ENCODE results near the gene CLDN17.

DNA sequence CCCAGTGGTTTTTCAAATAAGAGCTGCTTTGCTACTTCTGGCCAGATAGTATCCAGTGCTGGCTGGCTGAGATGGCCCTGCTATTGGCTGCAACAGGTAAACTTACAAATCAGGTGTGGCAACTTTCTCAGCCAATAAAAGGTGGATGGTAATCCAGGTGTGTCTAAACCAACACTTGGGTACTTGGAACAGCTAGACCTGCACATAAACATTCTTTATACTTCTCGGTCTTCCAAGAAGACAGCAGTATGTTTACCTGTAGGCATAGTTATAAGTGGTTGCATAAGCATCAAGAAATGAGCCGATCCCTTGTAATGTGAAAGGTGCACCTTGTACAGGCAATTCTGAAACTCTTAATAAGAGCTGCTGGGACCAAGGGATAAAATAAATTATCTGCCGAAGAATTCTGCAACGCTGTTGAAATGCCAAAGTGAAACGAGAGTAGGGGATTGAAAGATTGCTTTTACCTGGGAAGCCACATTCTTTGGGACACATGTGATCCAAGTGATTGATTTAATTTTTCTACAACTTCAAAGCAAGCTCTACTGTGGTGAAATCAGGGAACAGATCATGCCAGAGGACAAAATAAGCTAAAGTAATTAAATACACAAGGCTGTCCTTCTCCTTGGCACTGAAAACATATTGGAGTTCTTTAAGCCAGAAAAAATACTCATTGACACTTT, 49.6 kb upstream of the CLDN17 start, which contains the start of gene CLDN8:
- no peak for TF ChIP-seq POLR2A (IDR thresholded peaks at IDR 0.05)
- TF ChIP-seq, protein P1, sequence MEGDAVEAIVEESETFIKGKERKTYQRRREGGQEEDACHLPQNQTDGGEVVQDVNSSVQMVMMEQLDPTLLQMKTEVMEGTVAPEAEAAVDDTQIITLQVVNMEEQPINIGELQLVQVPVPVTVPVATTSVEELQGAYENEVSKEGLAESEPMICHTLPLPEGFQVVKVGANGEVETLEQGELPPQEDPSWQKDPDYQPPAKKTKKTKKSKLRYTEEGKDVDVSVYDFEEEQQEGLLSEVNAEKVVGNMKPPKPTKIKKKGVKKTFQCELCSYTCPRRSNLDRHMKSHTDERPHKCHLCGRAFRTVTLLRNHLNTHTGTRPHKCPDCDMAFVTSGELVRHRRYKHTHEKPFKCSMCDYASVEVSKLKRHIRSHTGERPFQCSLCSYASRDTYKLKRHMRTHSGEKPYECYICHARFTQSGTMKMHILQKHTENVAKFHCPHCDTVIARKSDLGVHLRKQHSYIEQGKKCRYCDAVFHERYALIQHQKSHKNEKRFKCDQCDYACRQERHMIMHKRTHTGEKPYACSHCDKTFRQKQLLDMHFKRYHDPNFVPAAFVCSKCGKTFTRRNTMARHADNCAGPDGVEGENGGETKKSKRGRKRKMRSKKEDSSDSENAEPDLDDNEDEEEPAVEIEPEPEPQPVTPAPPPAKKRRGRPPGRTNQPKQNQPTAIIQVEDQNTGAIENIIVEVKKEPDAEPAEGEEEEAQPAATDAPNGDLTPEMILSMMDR (IDR thresholded peaks at IDR 0.05) = no peak

All from uterus (tissue), 2 donors.